IPS-20b (cell line): ENCODE data around the gene FOXA1.

ENCODE experiments used
- H3K27ac ChIP-seq: one replicate; pipeline ENCODE4 v1.5.1; 2013; ENCODE audit warnings: low read length
- H3K27me3 ChIP-seq: 2 replicates; pipeline ENCODE4 v1.6.1; 2013; ENCODE audit warnings: mild to moderate bottlenecking, low read length, inconsistent platforms; ENCODE audit not compliant: insufficient read depth
- H3K36me3 ChIP-seq: 2 replicates; pipeline ENCODE4 v1.6.1; 2013; ENCODE audit warnings: low read depth, mild to moderate bottlenecking, inconsistent platforms, low read length, moderate library complexity; ENCODE audit not compliant: insufficient read depth
- H3K4me1 ChIP-seq: 2 replicates; pipeline ENCODE4 v1.6.1; 2013; ENCODE audit warnings: mild to moderate bottlenecking, control low read depth, inconsistent platforms, low read length, moderate library complexity; ENCODE audit not compliant: insufficient read depth
- H3K4me3 ChIP-seq: 2 replicates; pipeline ENCODE4 v1.5.1; 2013; ENCODE audit warnings: mild to moderate bottlenecking, low read length, inconsistent platforms
- H3K9ac ChIP-seq: 2 replicates; pipeline ENCODE4 v1.6.1; 2013; ENCODE audit warnings: low read depth, mild to moderate bottlenecking, inconsistent platforms, low read length, moderate library complexity
- H3K9me3 ChIP-seq: 2 replicates; pipeline ENCODE4 v1.6.1; 2013; ENCODE audit warnings: mild to moderate bottlenecking, low read depth, low read length, inconsistent platforms; ENCODE audit not compliant: insufficient read depth

Gene FOXA1

GRCh38 chr14:37585971-37586796, 8.9 kb downstream of the FOXA1 start:
- Histone ChIP-seq H3K9me3 (no peaks in the 10 kb centered on the region), H3K27me3 (peaks cover 100% of the 10 kb centered on the region), H3K36me3 (no peaks in the 10 kb centered on the region), H3K9ac (no peak overlapping the region), H3K4me1 (peaks cover 23% of the 10 kb centered on the region), H3K4me3 (no peak overlapping the region), H3K27ac (no peak overlapping the region)

GRCh38 chr14:37585101-37585511, 9.9 kb downstream of the FOXA1 start:
- H3K27ac ChIP-seq: no peak overlapping the region
- peaks cover 23% of the 10 kb centered on the region for H3K4me1 ChIP-seq
- no peak overlapping the region for H3K9ac ChIP-seq
- no peaks in the 10 kb centered on the region for H3K9me3 ChIP-seq
- H3K4me3 ChIP-seq: peak overlapping the region; percentile 7; the same call in 1 of the 2 replicates
- H3K36me3 ChIP-seq: no peaks in the 10 kb centered on the region
- peaks cover 100% of the 10 kb centered on the region for H3K27me3 ChIP-seq

GRCh38 chr14:37584211-37585100, 10.6 kb downstream of the FOXA1 start:
- no peak overlapping the region for H3K27ac ChIP-seq
- peaks cover 100% of the 10 kb centered on the region for H3K27me3 ChIP-seq
- peaks cover 23% of the 10 kb centered on the region for H3K4me1 ChIP-seq
- H3K4me3 ChIP-seq: peak overlapping the region; percentile 7; the same call in 1 of the 2 replicates
- H3K9me3 ChIP-seq: no peaks in the 10 kb centered on the region
- H3K9ac ChIP-seq: no peak overlapping the region
- H3K36me3 ChIP-seq: no peaks in the 10 kb centered on the region

- no peak overlapping the region for H3K9ac ChIP-seq
- peaks cover 23% of the 10 kb centered on the region for H3K4me1 ChIP-seq
- no peak overlapping the region for H3K27ac ChIP-seq
- no peaks in the 10 kb centered on the region for H3K9me3 ChIP-seq
- peak overlapping the region; percentile 32; the same call in 1 of the 2 replicates for H3K4me3 ChIP-seq
- peaks cover 100% of the 10 kb centered on the region for H3K27me3 ChIP-seq
- H3K36me3 ChIP-seq: no peaks in the 10 kb centered on the region
These were observed 11.5 kb downstream of the FOXA1 start for GRCh38 chr14:37583358-37584210.

- Histone ChIP-seq H3K4me3 (no peak overlapping the region), H3K4me1 (peaks cover 9% of the 10 kb centered on the region), H3K9ac (no peak overlapping the region), H3K9me3 (no peaks in the 10 kb centered on the region), H3K27me3 (peaks cover 100% of the 10 kb centered on the region), H3K27ac (no peak overlapping the region), H3K36me3 (no peaks in the 10 kb centered on the region)
These were observed 14.9 kb downstream of the FOXA1 start for GRCh38 chr14:37580146-37580545.

GRCh38 chr14:37579274-37579673, 15.8 kb downstream of the FOXA1 start:
- H3K27me3 ChIP-seq: peaks cover 92% of the 10 kb centered on the region
- no peak overlapping the region for H3K9ac ChIP-seq

GRCh38 chr14:37573356-37573755, 21.7 kb downstream of the FOXA1 start:
- Histone ChIP-seq H3K27me3 (peaks cover 33% of the 10 kb centered on the region), H3K9me3 (no peaks in the 10 kb centered on the region), H3K4me1 (no peaks in the 10 kb centered on the region), H3K4me3 (no peak overlapping the region), H3K9ac (no peak overlapping the region), H3K27ac (no peak overlapping the region), H3K36me3 (no peaks in the 10 kb centered on the region)

More at GRCh38 chr14:37579274-37579673, 15.8 kb downstream of the FOXA1 start:
- Histone ChIP-seq H3K9me3 (no peaks in the 10 kb centered on the region), H3K4me3 (no peak overlapping the region), H3K36me3 (no peaks in the 10 kb centered on the region), H3K27ac (no peak overlapping the region), H3K4me1 (peaks cover 3% of the 10 kb centered on the region)

- no peak overlapping the region for H3K27ac ChIP-seq
- H3K9me3 ChIP-seq: no peaks in the 10 kb centered on the region
- peaks cover 13% of the 10 kb centered on the region for H3K27me3 ChIP-seq
- H3K4me3 ChIP-seq: no peak overlapping the region
- H3K4me1 ChIP-seq: peaks cover 8% of the 10 kb centered on the region; the same call in 1 of the 2 replicates
- H3K36me3 ChIP-seq: no peaks in the 10 kb centered on the region
- H3K9ac ChIP-seq: no peak overlapping the region
These were observed 23.7 kb downstream of the FOXA1 start for GRCh38 chr14:37571391-37571790.

- no peak overlapping the region for H3K4me3 ChIP-seq
- no peaks in the 10 kb centered on the region for H3K9me3 ChIP-seq
- H3K9ac ChIP-seq: no peak overlapping the region
- no peak overlapping the region for H3K27ac ChIP-seq
- no peaks in the 10 kb centered on the region for H3K36me3 ChIP-seq
- peaks cover 9% of the 10 kb centered on the region; the same call in 1 of the 2 replicates for H3K4me1 ChIP-seq
- H3K27me3 ChIP-seq: no peaks in the 10 kb centered on the region
These were observed 25.3 kb downstream of the FOXA1 start for GRCh38 chr14:37569729-37570128.

- Histone ChIP-seq H3K36me3 (no peaks in the 10 kb centered on the region), H3K4me1 (peaks cover 9% of the 10 kb centered on the region; the same call in 1 of the 2 replicates), H3K9me3 (no peaks in the 10 kb centered on the region), H3K27me3 (no peaks in the 10 kb centered on the region), H3K9ac (no peak overlapping the region; the same call in 1 of the 2 replicates), H3K27ac (no peak overlapping the region), H3K4me3 (peak overlapping the region; percentile 16; the same call in 1 of the 2 replicates)
These were observed 28.2 kb downstream of the FOXA1 start for GRCh38 chr14:37566811-37567371.

GRCh38 chr14:37565550-37565949, 29.5 kb downstream of the FOXA1 start:
- no peak overlapping the region for H3K27ac ChIP-seq
- no peaks in the 10 kb centered on the region for H3K9me3 ChIP-seq
- H3K4me1 ChIP-seq: peaks cover 9% of the 10 kb centered on the region; the same call in 1 of the 2 replicates
- no peak overlapping the region for H3K4me3 ChIP-seq
- H3K27me3 ChIP-seq: no peaks in the 10 kb centered on the region
- no peak overlapping the region for H3K9ac ChIP-seq
- no peaks in the 10 kb centered on the region for H3K36me3 ChIP-seq
